ENCODE measurements around the gene SLFN14.

DNA sequence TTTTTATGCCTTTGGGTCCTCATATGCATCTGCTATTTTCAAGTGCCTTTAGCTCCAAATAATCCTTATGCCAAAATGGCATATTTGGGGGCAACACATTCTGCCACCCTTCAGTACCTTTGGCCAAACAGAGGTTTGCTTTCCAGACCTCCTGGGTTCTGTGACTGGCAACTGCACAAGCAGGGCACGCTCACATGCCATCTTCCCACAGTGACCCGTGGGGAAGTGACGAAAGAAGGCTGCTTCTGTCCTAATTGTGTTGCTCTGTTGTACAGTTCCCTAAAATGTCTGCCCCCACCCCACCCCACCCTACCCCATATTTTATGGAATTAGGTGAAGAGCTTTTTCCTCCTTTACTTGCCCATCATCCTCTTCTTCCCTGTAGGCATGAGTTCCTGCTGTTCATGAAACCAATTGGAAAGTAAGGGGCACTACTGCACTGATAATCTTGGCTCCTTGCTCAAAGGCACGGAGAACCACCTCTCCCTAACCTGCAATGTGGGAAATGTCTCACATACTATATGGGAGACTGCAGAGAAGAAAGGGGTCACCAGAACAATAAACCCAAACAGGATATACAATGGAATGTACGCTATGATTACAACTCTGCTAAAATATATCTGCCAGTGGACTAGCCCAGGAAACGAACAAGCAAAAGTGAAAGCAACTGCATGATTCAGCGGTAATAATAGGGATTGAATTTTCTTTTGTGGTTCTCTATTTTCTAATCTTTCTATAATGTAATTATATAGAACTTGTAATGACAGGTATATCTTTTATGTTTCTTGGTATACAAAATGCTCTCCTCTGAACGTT lies 19.8 kb downstream of the SLFN14 start:
- TF ChIP-seq SNAI2 (CRISPR knock-in tag; IDR thresholded peaks at IDR 0.05) = no peak
- no peak for TF ChIP-seq ZC3H10 (CRISPR knock-in tag; IDR thresholded peaks at IDR 0.05)
- TF ChIP-seq RARB (CRISPR knock-in tag; IDR thresholded peaks at IDR 0.05) = no peak
- TF ChIP-seq ARNTL (CRISPR knock-in tag; IDR thresholded peaks at IDR 0.05; ENCODE audit: borderline replicate concordance, low read depth) = no peak
- TF ChIP-seq, protein P1, sequence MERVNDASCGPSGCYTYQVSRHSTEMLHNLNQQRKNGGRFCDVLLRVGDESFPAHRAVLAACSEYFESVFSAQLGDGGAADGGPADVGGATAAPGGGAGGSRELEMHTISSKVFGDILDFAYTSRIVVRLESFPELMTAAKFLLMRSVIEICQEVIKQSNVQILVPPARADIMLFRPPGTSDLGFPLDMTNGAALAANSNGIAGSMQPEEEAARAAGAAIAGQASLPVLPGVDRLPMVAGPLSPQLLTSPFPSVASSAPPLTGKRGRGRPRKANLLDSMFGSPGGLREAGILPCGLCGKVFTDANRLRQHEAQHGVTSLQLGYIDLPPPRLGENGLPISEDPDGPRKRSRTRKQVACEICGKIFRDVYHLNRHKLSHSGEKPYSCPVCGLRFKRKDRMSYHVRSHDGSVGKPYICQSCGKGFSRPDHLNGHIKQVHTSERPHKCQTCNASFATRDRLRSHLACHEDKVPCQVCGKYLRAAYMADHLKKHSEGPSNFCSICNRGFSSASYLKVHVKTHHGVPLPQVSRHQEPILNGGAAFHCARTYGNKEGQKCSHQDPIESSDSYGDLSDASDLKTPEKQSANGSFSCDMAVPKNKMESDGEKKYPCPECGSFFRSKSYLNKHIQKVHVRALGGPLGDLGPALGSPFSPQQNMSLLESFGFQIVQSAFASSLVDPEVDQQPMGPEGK (CRISPR knock-in tag; IDR thresholded peaks at IDR 0.05; ENCODE audit: borderline replicate concordance) = no peak
- no peak for TF ChIP-seq TOX (CRISPR knock-in tag; IDR thresholded peaks at IDR 0.05; ENCODE audit: borderline replicate concordance)
- no peak for TF ChIP-seq ESRRG (CRISPR knock-in tag; IDR thresholded peaks at IDR 0.05)
- TF ChIP-seq ZNF70 (CRISPR knock-in tag; IDR thresholded peaks at IDR 0.05) = no peak
- TF ChIP-seq, protein P2, sequence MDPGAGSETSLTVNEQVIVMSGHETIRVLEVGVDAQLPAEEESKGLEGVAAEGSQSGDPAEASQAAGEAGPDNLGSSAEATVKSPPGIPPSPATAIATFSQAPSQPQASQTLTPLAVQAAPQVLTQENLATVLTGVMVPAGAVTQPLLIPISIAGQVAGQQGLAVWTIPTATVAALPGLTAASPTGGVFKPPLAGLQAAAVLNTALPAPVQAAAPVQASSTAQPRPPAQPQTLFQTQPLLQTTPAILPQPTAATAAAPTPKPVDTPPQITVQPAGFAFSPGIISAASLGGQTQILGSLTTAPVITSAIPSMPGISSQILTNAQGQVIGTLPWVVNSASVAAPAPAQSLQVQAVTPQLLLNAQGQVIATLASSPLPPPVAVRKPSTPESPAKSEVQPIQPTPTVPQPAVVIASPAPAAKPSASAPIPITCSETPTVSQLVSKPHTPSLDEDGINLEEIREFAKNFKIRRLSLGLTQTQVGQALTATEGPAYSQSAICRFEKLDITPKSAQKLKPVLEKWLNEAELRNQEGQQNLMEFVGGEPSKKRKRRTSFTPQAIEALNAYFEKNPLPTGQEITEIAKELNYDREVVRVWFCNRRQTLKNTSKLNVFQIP (CRISPR knock-in tag; IDR thresholded peaks at IDR 0.05; ENCODE audit: borderline replicate concordance, low read depth) = no peak
- TF ChIP-seq CSDC2 (CRISPR knock-in tag; IDR thresholded peaks at IDR 0.05) = no peak
- no peak for TF ChIP-seq BACH2 (CRISPR knock-in tag; IDR thresholded peaks at IDR 0.05; ENCODE audit: borderline replicate concordance)
